UCSD-AML1 (cell line): ENCODE data around the gene PIM3.

Experiments
- DNase-seq: peaks from one replicate; lab custom pipeline; 2025; ENCODE audit not compliant: unreplicated experiment; lab: John Stamatoyannopoulos, UW

The PIM3 gene

GRCh38 chr22:49942565-49943404 is 17.8 kb upstream of the PIM3 start:
- DNase-seq: no peak

- no peak for DNase-seq
These were observed 17.2 kb upstream of the PIM3 start for GRCh38 chr22:49943405-49943765.

DNA sequence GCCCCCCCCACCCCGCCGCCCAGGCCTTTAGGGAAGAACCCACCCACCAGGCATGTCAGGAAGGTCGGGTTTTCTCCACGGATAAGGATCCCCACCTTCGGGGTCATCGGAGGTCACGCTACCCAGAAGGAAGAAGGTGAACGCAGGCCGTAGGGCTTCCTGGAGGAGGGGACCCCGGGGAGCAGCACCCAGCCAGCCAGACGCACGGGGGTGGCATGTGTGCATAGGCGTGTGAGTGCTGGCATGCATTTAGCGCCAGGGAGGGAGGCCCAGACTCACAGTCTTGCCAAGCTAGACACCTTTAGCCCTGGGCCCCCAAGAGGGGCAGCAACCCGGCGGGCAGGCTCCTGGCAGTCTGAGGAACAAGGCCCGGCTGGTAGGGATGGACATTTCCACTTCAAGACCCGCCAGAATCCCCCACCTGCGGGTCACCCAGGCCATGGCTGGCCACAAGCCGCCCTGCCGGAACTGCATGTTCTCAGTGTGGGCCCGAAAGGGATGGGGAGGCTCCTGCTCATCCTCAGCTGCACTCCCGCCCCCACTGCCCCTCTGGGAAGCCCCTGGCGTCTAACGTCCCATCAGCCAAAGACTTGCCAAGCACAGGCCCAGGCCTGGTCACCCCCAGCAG is 16.7 kb upstream of the PIM3 start:
- DNase-seq: no peak

DNA sequence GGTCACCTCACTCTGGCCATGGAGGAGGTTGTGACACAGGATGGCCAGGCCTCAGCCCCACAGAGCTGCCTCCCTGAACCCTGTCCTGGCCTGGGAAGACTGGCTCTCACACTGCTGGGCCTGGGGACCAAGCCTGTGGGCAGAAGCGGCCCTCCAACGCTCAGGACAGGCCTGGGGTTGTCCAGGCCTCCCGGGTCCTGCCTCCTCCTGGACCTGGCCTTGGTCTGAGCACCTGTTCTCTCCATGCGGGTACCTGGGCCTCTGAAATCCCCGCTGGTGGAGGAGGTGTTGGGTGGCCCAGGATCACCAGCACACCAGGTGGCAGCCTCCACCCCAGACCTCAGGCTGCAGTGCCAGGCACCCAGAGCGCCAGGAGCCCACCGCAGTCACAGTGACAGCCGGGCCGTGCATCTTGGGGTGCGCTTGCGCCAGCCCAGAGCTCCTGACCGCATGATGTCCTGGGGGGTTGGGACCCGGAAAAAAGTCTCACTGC is 16.1 kb upstream of the PIM3 start:
- no peak for DNase-seq

GRCh38 chr22:49945042-49945794 is 15.4 kb upstream of the PIM3 start:
- DNase-seq: peak; percentile 48

GRCh38 chr22:49946612-49947295 is 13.8 kb upstream of the PIM3 start:
- DNase-seq: no peak

DNA sequence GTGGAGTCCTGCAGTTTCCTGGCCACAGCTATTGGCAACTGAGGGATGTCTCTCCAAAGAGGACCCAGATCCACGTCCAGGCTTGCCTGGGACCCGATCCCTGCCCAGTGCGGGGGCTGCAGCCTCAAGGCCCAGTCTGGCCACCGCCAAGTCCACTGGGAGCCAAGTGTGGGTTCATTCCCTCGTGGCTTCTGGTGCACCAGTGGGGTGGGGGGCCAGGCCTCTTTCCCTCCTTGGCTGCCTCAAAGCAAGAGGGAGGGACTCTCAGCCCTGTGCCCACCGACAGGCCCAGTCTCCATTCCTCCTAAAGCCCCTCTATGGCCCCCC is 13.3 kb upstream of the PIM3 start:
- DNase-seq: no peak

- DNase-seq: no peak
These were observed 12.2 kb upstream of the PIM3 start for GRCh38 chr22:49948116-49948957.

DNA sequence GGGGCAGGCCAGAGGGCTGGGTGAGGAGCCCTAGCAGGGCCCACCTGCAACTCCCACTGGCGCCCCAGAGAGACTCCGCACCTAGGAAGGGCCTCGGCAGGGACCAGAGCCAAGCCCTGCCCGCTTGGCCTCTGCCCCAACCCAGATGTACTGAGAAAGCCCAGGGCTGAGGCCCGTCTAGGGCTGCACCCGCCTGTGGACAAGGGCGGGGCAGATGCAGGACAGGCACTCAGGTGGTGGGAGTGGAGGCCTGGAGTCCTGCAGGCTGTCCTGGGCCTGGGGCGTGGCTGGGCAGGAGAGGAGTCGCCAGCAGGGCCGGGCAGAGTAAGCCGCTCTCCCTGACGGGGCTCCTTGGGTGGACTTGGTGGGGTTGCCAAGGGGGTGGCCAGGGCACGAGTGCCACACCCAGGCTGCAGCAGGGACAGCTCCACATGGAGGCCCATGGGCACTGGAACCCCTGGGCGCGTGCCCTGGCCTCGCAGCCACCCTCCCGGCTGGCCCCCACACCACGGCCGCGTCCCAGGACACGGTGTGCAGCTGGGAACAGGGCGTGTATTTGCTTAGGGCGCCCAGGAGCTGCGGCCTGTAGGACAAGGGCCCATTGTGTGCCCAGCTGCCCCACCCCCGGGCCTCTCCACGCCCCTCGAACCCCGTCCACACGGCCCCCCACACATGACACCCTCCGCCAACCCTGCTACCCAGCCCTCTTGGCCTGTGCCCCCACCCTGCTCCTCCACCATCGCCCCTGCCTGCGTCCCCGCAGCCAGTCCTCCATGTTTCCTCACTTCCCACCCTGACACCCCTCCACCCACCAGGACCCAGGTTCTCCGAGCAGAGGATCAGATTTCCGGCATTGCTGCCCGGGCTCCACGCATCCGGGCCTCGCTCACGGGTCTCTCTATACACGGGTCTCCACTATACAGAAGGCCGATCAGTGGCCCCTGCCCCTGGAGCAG is 11.3 kb upstream of the PIM3 start:
- DNase-seq: no peak

DNA sequence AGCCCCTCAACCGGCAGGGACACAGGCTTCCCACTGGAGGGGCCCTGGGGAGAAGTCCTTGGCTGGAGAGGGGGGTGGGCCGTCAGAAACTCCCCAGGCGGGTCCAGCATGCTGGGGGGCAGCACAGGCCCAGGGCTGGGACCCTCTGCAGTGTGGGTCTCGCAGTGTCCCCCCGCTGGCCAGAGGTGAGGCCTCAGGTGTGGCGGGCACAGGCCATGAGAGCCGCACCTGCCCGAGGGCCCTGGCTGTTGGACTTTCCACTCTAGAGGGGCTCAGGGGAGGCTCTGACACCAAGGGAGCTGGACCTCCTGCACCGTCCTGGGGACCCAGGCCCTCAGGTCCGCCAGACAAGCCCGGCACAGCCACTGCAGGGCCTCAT is 10.7 kb upstream of the PIM3 start:
- no peak for DNase-seq

DNA sequence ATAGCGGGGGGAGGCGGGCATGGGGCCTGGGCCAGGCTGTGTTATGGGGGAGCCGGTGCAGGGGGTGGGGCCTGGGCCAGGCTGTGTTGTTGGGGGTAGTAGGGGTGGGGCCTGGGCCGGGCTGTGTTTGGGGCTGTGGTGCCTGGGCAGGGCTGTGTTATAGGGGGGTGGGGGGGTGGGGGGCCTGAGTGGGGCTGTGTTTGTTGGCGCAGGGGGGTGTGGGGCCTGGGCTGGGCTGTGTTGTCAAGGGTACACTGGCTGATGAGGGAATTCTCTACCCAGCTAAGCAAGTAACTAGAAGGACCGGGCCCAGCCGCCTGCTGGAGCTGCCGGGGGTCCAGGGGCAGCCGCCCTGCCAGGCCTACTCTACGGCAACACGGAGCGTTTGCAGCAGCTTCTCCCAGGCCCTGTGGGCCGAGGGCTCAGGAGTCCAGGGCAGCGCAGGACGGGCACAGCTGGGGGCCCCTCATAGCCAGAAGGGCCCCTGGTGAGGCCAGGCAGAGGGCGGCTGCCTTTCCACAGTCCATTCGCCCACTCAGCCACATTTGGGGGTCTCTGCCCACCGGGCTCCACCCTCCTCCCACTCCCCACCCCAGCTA is 10.1 kb upstream of the PIM3 start:
- no peak for DNase-seq

DNA sequence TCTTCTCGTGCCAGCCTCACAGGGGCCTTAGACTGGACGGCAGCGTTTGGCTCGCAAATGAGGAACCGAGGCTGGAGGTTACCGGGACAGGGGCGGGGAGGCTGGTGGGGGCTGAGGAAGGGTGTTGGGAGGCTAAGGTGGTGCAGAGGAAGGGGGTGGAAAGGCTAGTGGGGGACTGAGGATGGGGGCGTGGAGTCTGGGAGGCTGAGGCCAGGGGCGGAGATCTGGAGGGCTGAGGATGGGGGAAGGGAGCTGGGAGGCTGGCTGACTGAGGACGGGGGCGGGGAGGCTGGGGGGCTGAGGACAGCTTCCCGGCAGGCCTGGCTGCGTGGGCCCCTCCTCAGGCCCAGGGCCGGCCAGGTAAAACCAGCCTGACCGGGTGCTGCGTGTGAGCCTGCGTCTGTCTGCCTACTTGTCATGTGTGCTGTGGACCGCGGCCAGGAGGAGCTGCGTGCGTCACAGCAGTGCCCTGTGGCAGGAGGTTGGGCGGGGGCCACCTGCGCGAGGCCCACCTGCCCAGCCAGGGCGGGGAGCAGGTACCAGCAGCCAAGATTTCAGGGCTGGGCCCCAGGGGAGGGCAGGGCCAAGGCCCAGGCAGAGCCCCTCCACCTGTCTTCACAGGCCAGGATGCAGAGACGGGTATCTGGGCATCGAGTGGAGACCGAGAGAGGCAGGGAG is 9.4 kb upstream of the PIM3 start:
- DNase-seq: no peak

- DNase-seq: no peak
These were observed 8.9 kb upstream of the PIM3 start for GRCh38 chr22:49951678-49951985.

GRCh38 chr22:49951986-49952896 is 8.3 kb upstream of the PIM3 start:
- DNase-seq: no peak

GRCh38 chr22:49953027-49953679 is 7.4 kb upstream of the PIM3 start:
- DNase-seq: no peak

DNA sequence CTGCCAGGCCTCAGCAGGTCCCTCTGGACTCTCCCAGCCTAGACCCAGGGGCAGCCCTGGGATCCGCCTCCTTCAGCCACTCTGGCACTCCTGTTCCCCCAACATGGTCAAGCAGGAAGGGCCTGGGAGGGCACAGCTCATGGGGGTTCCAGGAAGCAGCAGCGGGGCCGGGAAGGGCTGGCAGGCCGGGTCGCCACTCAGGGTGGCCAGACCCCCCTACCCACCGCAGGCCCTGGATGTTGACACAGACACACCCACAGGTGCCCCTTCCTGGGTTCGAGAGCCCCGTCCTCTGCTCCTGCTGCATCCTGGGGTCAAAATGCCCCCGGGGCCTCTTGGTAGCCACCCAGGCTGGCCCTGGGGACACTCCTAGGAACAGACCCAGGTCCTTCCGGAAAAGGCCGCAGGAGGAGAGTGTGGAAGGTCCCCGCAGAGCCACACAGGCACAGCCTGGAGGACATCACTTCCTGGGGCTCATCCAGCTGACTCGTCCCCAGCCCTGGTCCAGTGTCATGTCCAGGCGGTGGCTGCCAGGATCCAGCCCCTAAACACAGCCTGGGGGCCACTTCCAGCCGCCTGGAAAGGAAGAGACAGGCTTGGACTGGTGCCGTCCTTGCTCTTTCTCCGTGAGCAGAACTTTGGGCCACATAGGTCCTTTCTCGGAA is 6.8 kb upstream of the PIM3 start:
- DNase-seq: peak; percentile 45

GRCh38 chr22:49954354-49954753 is 6.2 kb upstream of the PIM3 start:
- DNase-seq: no peak
